ENCODE results near the gene OR1F1.
"Not testable (repeated sequence)": the region's sequence is repeated elsewhere in the genome, so short reads cannot be mapped to it uniquely, and the experiment has no call there.

Gene OR1F1

DNA sequence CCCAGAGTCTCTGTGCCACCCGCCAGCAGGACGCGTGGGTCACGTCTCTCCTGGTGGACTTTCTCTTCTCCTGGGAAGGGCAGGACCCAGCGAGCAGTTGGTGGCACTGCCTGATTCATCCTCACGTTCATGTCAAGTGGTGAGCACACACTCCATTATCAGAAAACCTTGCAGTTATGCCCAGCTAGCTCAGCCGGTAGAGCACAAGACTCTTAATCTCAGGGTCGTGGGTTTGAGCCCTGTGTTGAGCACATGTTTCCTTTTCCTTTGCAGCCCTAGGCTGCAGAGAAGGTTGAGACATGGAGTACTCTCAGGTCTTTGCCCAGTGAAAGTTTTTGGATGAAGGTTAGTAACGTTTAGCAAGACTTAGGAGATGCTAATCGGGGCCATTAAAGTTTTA, 8.0 kb downstream of the OR1F1 start:
- FAIRE-seq (no peak), DNase-seq (ENCODE audit: insufficient read length, low spot score) (no peak)

DNA sequence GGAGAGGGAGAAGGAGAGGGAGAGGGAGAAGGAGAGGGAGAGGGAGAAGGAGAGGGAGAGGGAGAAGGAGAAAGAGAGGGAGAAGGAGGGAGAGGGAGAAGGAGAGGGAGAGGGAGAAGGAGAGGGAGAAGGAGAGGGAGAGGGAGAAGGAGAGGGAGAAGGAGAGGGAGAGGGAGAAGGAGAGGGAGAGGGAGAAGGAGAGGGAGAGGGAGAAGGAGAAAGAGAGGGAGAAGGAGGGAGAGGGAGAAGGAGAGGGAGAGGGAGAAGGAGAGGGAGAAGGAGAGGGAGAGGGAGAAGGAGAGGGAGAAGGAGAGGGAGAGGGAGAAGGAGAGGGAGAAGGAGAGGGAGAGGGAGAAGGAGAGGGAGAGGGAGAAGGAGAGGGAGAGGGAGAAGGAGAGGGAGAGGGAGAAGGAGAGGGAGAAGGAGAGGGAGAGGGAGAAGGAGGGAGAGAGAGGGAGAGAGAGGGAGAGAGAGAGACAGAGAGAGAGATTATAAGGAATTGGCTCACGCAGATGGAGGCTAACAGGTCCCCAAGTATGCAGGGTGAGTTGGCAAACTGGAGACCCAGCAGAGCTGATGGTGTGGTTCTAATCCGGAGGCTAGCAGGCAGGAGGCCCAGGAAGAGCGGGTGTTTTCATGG, 9.8 kb downstream of the OR1F1 start:
- not testable (repeated sequence) for FAIRE-seq; DNase-seq (ENCODE audit: insufficient read length, low spot score)

DNA sequence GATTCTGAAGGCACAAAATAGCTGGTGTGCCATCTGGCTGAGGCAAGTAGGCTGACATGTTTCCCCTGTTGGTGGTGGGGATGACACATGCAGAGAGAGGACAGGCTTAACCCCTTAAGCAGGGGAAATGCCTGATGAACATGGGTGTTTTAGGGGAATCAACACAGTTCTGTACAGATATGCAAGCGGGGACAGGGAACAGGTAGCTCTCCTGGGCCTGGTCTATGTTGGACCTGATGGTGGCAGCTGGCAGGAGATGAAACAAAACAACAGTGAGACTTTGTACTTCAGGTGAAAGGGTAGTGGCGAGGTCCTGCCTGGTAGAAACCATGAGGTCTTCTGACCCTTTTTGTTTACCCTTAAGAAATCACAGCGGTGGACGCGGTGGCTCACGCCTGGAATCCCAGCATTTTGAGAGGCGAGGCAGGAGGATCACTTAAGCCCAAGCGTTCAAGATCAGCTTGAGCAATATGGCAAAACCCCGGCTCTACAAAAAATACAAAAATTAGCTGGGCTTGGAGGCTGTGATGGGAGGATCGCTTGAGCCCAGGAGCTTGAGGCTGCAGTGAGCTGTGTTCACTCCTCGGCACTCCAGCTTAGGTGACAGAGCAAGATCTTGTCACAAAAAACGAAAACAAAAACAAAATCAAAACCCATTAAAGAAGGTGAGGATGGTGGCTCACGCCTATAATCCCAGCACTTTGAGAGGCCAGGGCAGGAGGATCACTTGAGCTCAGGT, 10.5 kb downstream of the OR1F1 start:
- DNase-seq (ENCODE audit: insufficient read length, low spot score): no peak
- FAIRE-seq: no peak

DNA sequence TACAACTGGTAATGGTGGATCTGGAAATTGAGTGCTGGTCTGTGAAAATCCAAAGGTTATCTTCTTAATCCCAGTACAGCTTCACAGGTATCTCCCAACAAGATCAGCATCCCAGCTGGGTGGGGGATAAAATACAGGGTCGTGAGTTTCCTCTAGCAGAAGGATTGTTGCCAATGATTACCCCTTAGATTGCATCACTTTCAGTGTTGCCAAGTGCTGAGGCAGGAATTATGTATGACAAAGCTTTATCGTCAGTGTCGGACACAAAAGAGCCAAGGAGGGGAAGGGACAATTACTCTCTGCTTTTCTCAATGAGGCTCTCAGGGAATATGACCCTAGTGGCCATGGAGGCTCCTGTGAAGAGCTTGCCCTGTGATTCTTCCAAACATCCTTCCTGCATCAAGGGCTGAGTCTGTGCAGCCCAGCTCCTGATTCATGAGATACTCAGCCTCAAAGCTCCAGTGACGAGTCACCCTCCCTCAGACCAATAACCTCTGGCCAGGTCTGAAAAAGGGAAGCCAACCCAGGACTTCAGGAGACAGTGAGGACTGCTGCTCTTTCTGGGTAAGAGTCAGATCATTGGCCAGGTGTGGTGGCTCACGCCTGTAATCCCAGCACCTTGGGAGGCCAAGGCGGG, 15.0 kb downstream of the OR1F1 start:
- no peak for DNase-seq (ENCODE audit: insufficient read length, low spot score)
- no peak for FAIRE-seq

DNA sequence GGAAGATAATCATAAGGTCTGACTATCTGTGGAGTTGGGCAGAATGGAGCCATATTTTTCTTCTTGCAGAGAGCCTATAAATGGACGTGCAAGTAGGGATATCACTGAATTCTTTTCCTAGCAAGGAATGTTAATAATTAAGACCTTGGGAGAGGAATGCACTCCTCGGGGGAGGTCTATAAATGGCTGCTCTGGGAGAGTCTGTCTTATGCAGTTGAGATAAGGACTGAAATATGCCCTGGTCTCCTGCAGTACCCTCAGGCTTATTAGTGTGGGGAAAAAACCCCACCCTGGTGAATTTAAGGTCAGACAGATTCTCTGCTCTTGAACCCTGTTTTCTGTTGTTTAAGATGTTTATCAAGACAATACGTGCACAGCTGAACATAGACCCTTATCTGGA, 17.9 kb downstream of the OR1F1 start:
- not testable (repeated sequence) for DNase-seq (ENCODE audit: insufficient read length, low spot score); FAIRE-seq

DNA sequence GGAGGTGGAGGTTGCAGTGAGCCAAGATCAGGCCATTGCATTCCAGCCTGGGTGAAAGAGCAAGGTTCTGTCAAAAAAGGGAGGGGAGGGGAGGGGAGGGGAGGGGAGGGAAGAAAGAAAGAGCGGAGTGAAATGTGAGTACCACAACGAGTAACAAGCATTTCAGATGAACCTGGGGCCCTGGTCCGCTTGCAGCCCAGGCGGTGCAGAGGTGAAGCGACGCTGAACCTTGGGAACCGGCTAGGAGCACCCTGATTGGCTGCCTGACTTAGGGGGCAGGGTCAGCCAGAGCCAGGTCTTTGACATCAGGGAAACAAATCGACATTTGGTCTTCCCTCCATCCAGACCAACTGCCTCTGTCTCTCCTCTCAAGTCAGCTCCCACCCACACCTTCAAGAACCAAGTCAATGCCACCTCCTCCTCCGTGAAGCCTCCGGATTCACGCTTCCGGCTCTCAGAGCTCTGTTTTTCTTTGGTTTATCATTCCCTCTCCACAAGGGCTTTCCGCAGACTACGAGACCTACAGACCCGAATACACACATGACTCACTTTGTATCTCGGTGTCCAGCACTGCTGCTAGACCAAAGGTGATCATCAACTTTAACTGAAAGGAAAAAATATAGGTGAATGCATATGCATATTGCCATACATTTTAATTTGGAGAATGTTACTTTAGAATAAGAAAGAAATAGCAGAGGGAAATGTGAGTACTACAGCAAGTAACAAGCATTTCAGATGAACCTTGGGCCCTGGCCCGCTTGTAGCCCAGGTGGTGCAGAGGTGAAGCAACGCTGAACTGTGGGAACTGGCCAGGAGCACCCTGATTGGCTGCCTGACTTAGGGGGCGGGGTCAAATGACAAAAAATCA, 19.3 kb downstream of the OR1F1 start:
- DNase-seq (ENCODE audit: insufficient read length, low spot score) (no peak), FAIRE-seq (no peak)

DNA sequence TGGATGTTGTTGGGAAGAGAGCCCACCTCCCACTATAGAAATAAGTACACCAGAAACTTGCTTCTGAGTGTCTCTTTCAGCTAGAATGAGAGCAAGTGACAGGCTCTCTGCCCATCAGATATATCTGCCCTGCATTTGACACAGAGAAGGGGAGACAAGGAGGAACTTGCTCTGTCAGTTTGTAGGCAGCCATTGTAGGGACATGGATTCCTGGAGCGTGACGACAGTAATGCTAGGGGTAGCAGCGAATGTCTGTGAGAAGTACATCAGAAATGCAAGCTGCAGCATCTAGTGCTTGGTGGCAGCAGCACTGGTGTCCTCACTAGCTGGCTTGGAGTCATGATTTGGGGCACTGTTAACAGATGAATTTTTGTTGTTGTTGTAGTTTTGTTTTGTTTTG, 24.0 kb downstream of the OR1F1 start:
- FAIRE-seq: no peak

DNA sequence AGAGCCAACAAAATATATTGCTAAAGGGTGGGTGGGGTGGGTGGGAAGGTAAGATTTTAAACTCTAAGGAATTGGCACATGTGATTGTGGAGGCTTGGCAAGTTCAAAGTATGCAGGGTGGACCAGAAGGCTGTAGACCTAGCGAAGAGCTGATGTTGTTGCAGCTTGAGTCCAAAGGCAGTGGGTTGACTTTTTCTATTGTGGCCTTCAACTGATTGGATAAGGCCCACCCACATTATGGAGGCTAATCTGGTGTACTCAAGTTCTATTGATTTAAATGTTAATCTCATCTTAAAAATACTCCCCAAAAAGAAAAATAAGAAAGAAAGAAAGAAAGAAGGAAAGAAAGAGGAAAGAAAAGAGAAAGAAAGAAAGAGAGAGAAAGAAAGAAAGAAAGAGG, 24.6 kb downstream of the OR1F1 start:
- FAIRE-seq: no peak
- DNase-seq (ENCODE audit: insufficient read length, low spot score): no peak

More for the DNA sequence above, 24.0 kb downstream of the OR1F1 start:
- DNase-seq (ENCODE audit: insufficient read length, low spot score): no peak

DNA sequence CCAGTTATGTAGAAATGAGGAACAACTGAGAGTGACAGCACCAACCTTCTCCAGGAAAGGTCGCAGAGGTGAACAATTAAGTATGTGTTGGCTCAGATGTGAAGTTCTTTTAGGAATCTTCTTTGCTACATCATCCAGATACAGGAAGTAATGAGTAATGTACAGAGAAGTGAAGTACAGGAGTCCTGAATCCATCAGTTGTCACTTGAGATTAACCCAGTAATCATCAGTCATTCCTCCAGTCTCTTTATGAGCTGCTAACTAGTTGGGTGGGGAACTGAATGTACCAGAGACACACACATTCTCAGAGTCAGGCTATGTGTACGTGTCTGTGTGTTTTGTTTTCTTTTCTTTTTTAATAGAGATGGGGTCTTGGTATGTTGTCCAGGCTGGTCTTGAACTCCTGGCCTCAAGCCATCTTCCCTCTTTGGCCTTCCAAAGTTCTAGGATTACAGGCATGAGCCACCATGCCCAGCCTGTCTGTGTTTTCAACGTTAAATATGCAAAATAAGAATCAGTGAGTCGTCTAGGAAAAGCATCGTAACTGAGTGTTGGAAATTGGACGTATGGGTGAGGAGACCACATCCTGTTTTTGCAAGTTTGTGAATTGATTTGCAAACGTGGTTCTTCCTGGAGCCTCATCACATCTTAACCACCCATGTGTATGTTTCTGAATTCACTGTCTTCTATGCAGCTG, 27.0 kb downstream of the OR1F1 start:
- no peak for DNase-seq (ENCODE audit: insufficient read length, low spot score)
- no peak for FAIRE-seq

DNA sequence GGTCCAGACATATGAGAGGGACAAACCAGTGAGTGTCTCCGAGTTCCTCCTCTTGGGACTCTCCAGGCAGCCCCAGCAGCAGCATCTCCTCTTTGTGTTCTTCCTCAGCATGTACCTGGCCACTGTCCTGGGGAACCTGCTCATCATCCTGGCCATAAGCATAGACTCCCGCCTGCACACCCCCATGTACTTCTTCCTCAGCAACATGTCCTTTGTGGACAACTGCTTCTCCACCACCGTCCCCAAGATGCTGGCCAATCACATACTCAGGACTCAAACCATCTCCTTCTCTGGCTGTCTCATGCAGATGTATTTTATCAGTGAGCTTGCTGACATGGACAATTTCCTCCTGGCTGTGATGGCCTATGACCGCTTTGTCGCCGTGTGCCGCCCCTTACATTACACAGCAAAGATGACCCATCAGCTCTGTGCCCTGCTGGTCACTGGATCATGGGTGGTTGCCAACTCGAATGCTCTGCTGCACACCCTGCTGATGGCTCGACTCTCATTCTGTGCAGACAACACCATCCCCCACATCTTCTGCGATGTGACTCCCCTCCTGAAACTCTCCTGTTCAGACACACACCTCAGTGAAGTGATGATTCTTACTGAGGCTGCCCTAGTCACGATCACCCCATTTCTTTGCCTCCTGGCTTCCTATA, 27.7 kb downstream of the OR1F1 start:
- FAIRE-seq: no peak
- DNase-seq (ENCODE audit: insufficient read length, low spot score): no peak

DNA sequence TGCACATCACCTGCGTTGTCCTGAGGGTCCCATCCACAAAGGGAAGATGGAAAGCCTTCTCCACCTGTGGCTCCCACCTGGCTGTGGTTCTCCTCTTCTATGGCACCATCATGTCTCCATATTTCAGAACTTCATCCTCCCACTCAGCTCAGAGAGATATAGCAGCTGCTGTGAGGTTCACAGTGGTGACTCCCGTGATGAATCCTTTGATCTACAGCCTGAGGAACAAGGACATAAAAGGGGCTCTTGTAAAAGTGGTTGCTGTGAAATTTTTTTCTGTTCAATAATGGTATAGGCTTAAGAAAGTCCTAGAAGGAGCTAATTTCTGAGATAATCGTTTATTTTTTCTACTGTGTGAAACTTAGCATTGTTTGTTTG, 28.2 kb downstream of the OR1F1 start:
- DNase-seq (ENCODE audit: insufficient read length, low spot score): no peak
- FAIRE-seq: no peak

DNA sequence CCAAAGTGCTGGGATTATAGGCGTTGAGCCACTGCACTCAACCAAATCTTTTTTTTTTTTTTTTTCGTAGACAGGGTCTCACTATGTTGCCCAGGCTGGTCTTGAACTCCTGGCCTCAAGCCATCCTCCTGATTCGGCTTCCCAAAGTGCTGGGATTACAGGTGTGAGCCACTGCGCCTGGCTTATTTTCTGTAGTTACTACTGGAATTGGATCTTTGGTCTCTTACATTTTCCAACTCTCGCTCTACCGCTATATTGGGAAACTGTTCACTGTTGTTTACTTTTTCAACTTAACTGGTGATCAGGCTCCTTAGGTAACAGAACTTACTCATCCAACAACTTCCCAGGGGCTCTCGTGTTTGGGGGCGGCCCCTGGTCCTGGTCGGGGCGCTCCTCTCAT, 32.8 kb downstream of the OR1F1 start:
- no peak for FAIRE-seq
- DNase-seq (ENCODE audit: insufficient read length, low spot score): no peak

DNA sequence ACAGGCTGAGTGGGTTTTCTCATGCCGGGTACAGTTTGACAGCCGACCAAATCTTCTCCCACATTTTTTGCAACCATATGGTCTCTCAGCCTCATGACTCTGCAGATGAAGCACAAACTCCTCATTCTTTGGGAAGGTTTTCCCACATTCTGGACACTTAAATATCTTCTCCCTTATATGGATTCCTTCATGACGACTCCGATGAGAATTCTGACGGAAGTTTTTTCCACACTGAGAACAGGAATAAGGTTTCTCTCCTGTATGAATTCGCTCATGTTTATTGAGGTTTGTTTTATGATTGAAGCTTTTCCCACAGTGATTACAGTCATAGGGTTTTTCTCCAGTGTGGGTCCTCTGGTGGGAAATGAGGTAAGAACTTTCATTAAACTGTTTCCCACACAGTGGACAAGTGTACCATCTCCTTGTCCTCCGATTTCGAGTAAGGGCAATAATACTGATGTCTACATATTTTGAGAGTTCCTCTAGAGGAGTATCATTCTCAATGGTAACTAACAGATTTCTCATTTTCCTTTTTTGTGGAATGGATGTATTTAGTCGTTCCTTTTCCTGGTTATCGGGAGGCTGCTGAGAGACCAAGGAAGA, 36.0 kb downstream of the OR1F1 start:
- FAIRE-seq: no peak
- no peak for DNase-seq (ENCODE audit: insufficient read length, low spot score)

DNA sequence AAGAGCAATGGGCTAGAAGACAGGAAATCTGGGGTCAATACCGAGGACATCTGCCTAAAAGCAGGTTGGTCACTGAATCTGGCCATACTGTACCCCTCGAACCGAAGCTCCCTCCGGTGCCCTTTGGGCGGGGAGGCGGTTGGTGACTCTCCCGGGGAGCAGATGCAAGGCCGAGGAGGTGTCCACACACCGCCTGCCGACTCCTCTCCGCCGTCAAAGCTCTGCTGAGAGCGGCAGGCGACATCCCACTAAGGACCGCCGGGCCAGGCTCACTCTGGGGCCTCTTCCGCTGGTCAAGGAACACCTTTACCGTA, 46.5 kb downstream of the OR1F1 start:
- DNase-seq (ENCODE audit: insufficient read length, low spot score) (no peak), FAIRE-seq (no peak)

DNA sequence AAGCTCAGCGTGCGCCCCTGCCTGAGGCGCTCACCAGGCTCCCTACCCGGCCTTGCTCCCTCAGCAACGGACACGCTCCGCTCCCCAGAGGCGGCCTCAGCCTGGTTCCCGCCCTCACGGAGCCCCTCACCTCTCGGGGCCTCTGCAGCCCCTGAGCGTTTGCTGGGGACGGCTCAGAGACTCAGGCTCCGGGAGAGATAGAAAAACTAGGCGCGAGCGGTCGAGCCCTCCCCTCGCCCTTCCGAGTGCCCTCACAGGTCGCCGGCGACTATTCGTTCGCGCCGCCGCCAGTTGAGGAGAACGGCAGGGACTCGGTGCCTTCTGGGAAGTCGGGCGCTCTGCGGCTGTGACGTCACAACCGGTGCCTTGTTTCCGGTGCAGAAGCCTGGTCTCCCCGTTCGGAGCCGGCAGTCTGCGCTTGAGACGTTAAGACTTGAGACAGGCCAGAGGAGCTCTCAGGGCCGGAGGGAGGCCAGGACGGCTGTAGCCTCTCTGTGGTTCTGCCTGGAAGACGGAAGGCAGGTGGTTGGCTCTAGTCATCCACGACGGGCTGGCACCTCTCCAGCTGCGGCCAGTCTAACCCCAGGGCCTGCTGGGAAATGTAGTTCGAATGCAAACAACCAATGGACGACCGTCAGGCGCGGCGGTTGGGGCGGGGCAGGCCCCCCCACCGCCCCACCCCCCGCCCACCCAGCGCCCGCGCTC, 47.0 kb downstream of the OR1F1 start, which contains the start of gene ZNF200:
TSS of gene ZNF200 (minus strand) at position 302 of the 705 bp plus-strand sequence. CDS start 1,403 bp downstream, outside the sequence.
- peak; percentile 76 for FAIRE-seq
- DNase-seq (ENCODE audit: insufficient read length, low spot score): peak; percentile 95

DNA sequence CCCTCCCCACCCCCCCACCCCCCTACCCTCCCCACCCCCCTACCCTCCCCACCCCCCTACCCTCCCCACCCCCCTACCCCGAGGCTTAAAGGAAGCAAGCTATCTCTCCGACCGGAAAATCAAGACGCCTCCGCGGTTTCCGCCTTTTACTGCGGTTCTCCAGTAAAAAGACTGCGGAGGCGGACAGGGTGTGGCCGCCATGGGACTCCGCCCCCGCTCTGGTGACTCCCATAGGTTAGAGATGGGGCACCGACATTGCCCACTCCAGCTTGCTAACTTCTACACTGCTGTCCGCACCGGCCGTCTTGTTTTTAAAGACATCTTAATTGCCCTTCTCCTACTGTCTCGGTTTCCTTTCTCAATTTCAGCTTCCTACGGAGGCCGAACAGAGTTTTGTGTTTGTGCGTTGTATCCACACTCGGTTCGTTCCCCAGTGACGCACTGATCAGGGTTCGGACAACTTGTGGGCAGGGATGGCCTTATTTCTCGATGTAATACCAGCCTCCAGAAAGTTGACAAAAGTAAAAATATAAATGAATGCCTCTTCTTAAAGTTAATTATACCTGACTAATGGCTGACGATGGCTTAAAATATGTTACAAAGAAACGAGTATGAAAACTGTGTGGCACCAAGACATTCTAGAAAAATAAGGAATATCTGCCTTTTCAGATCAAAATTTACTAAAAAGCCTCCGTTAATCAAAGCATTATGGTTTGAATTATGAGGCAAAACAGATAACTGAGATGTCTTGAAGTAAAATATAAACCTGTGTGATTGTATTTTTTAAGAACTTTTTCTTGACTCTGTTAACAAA, 48.1 kb downstream of the OR1F1 start:
- no peak for DNase-seq (ENCODE audit: insufficient read length, low spot score)
- no peak for FAIRE-seq

DNA sequence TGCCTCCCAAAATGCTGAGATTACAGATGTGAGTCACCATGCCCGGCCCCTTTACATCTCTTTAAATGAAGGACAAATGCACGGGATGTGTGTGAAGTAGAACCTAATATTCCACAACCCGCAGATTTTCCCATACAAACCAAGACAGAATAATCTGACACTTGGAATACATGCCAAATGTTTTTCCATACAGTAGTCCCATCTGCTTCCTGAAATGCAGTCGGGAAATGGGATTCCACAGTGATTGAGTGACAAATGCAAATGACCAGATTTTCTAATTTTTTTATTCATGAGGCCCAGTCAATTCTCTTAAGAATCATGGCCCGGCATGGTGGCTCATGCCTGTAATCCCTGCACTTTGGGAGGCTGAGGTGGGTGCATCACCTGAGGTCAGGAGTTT, 53.8 kb downstream of the OR1F1 start:
- no peak for FAIRE-seq

DNA sequence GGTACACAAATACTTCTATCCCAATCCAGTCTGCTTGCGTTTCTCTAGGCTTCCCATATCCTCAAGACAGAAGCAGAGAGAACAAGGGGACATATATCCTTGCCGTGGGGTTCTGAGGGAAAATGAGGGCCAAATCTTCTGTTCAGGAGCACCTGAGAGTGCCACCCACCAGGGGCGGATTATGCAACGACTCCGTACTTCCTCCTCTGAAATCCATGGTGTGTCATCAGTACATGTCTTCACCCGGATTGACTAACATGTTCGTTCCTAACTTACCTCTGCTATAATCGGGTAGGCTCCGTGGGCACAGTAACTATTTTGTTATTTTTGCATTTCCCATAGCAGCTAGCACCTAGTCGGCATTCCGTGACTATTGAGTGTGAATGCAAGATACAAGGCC, 54.7 kb downstream of the OR1F1 start:
- DNase-seq (ENCODE audit: insufficient read length, low spot score): no peak

More for the DNA sequence above, 53.8 kb downstream of the OR1F1 start:
- DNase-seq (ENCODE audit: insufficient read length, low spot score): no peak

More for the DNA sequence above, 54.7 kb downstream of the OR1F1 start:
- FAIRE-seq: peak; percentile 20

All from HTR-8/SVneo (cell line).